Measurements from ENCODE around the gene TMEM45A.

- TF ChIP-seq CTCF (IDR thresholded peaks at IDR 0.05), result no peak
- TF ChIP-seq POLR2A (IDR thresholded peaks at IDR 0.05), result no peak
- no peak for TF ChIP-seq EP300 (IDR thresholded peaks at IDR 0.05)
Measured at GRCh38 chr3:100463646-100464155, 28.7 kb upstream of the TMEM45A start.

All from tibial nerve (tissue), 4 donors.